HepG2 (cell line): ENCODE results near the gene FBXW8. TPM values are rescaled to one million over a fixed set of nuclear protein-coding genes. Genes with fewer than 3 reads are reported as not detected.

Experiments
- BRCA1 ChIP-seq: sonication (generic); formaldehyde crosslinking; IDR thresholded peaks from 2 replicates; pipeline ENCODE4 v1.4.0; 2020; ENCODE audit warnings: missing genetic modification reagents
- CCAR2 ChIP-seq: fragments of 200-400 bp; formaldehyde crosslinking; optimal IDR thresholded peaks from 2 replicates; pipeline ENCODE3; 2018; ENCODE audit warnings: low read depth, mild to moderate bottlenecking, low read length, moderate library complexity
- EP300 ChIP-seq, 3 experiments: sonication (generic) in 1 of 3; formaldehyde crosslinking in 1 of 3; IDR thresholded peaks; 2 replicates each; pipeline versions ENCODE4 v1.5.1 to v1.6.1; 2011 to 2020; ENCODE audit warnings: low read depth in 2 of 3, low read length in 2 of 3, borderline replicate concordance in 1 of 3, improper control_type of control experiment in 1 of 3, mild to moderate bottlenecking in 1 of 3, missing genetic modification reagents in 1 of 3, moderate library complexity in 1 of 3
- ESRRA ChIP-seq: sonication (generic); formaldehyde crosslinking; IDR thresholded peaks from 2 replicates; pipeline ENCODE4 v1.5.1; 2020; ENCODE audit warnings: mild to moderate bottlenecking, low read depth, missing genetic modification reagents
- FOXP1 ChIP-seq, 2 experiments: fragments of 450-650 bp in 1 of 2; IDR thresholded peaks; 2 replicates each; pipeline ENCODE4 v1.6.1; 2017 to 2018; ENCODE audit warnings: antibody characterized with exemption in 1 of 2
- GABPB1 ChIP-seq: IDR thresholded peaks from 2 replicates; pipeline ENCODE4 v1.6.1; 2016; ENCODE audit warnings: mild to moderate bottlenecking, missing genetic modification reagents, moderate library complexity, missing compliant biosample characterization
- HMGXB3 ChIP-seq: sonication (generic); formaldehyde crosslinking; IDR thresholded peaks from 2 replicates; pipeline ENCODE4 v1.4.0; 2020; ENCODE audit warnings: missing genetic modification reagents, borderline replicate concordance
- MAX ChIP-seq: IDR thresholded peaks from 2 replicates; pipeline ENCODE4 v1.6.1; 2012; ENCODE audit warnings: inconsistent platforms
- MEIS1 ChIP-seq: sonication (generic); formaldehyde crosslinking; IDR thresholded peaks from 2 replicates; pipeline ENCODE4 v1.9.0; 2021; ENCODE audit warnings: mild to moderate bottlenecking, missing genetic modification reagents, moderate library complexity, borderline replicate concordance
- MIXL1 ChIP-seq: IDR thresholded peaks from 2 replicates; pipeline ENCODE4 v1.6.1; 2016
- MTA3 ChIP-seq: sonication (generic); formaldehyde crosslinking; IDR thresholded peaks from 2 replicates; pipeline ENCODE4 v1.4.0; 2020; ENCODE audit warnings: missing genetic modification reagents
- NRL ChIP-seq: sonication (generic); formaldehyde crosslinking; IDR thresholded peaks from 2 replicates; pipeline ENCODE4 v1.5.0; 2020; ENCODE audit warnings: missing genetic modification reagents, mild to moderate bottlenecking, moderate library complexity, borderline replicate concordance
- PHB2 ChIP-seq: fragments of 450-650 bp; IDR thresholded peaks from 2 replicates; pipeline ENCODE4 v1.6.1; 2018; ENCODE audit not compliant: partially characterized antibody
- TAF1 ChIP-seq: sonication (generic); formaldehyde crosslinking; IDR thresholded peaks from 2 replicates; pipeline ENCODE4 v1.4.0; 2020; ENCODE audit warnings: missing genetic modification reagents
- ZBTB1 ChIP-seq: sonication (generic); formaldehyde crosslinking; IDR thresholded peaks from 2 replicates; pipeline ENCODE4 v1.4.0; 2020; ENCODE audit warnings: missing genetic modification reagents, borderline replicate concordance
- ZBTB20 ChIP-seq: sonication (generic); formaldehyde crosslinking; IDR thresholded peaks from 2 replicates; pipeline ENCODE4 v1.8.1; 2023; ENCODE audit warnings: missing genetic modification reagents, low read depth, mild to moderate bottlenecking, borderline replicate concordance
- ZBTB38 ChIP-seq: sonication (generic); formaldehyde crosslinking; IDR thresholded peaks from 2 replicates; pipeline ENCODE4 v1.5.1; 2020; ENCODE audit warnings: mild to moderate bottlenecking, missing genetic modification reagents
- ZBTB7A ChIP-seq: sonication (generic); formaldehyde crosslinking; IDR thresholded peaks from 2 replicates; pipeline ENCODE4 v1.8.0; 2022; ENCODE audit warnings: mild to moderate bottlenecking, missing genetic modification reagents
- ZFP36L2 ChIP-seq: sonication (generic); formaldehyde crosslinking; IDR thresholded peaks from 2 replicates; pipeline ENCODE4 v1.4.0; 2020; ENCODE audit warnings: missing genetic modification reagents
- ZKSCAN1 ChIP-seq: fragments of 150-350 bp; IDR thresholded peaks from 2 replicates; pipeline ENCODE4 v1.6.1; 2014; ENCODE audit warnings: low read length
- ZNF10 ChIP-seq: sonication (generic); formaldehyde crosslinking; IDR thresholded peaks from 2 replicates; pipeline ENCODE4 v1.4.0; 2020; ENCODE audit warnings: mild to moderate bottlenecking, low read depth, missing genetic modification reagents, borderline replicate concordance
- ZNF253 ChIP-seq: sonication (generic); formaldehyde crosslinking; IDR thresholded peaks from 2 replicates; pipeline ENCODE4 v1.8.0; 2022; ENCODE audit warnings: mild to moderate bottlenecking, missing genetic modification reagents, borderline replicate concordance
- ZNF496 ChIP-seq: sonication (generic); formaldehyde crosslinking; IDR thresholded peaks from 2 replicates; pipeline ENCODE4 v1.8.1; 2023; ENCODE audit warnings: mild to moderate bottlenecking, moderate library complexity, missing genetic modification reagents; ENCODE audit not compliant: insufficient replicate concordance
- ZNF558 ChIP-seq: sonication (generic); formaldehyde crosslinking; IDR thresholded peaks from 2 replicates; pipeline ENCODE4 v1.9.0; 2022; ENCODE audit warnings: mild to moderate bottlenecking, missing genetic modification reagents, borderline replicate concordance
- ZNF780A ChIP-seq: sonication (generic); formaldehyde crosslinking; IDR thresholded peaks from 2 replicates; pipeline ENCODE4 v1.8.0; 2022; ENCODE audit warnings: mild to moderate bottlenecking, missing genetic modification reagents, moderate library complexity
- ZNF792 ChIP-seq: IDR thresholded peaks from 2 replicates; pipeline ENCODE4 v1.6.1; 2016
- ZSCAN12 ChIP-seq: sonication (generic); formaldehyde crosslinking; IDR thresholded peaks from 2 replicates; pipeline ENCODE4 v1.9.0; 2021; ENCODE audit warnings: mild to moderate bottlenecking, missing genetic modification reagents
- ZSCAN29 ChIP-seq: sonication (generic); formaldehyde crosslinking; conservative IDR thresholded peaks from 2 replicates; pipeline ENCODE4 v1.4.0; 2020; ENCODE audit warnings: mild to moderate bottlenecking, missing genetic modification reagents
- ZSCAN9 ChIP-seq: IDR thresholded peaks from 2 replicates; pipeline ENCODE4 v1.6.1; 2016; ENCODE audit warnings: borderline replicate concordance
- polyA plus RNA-seq, 8 experiments: library from polyadenylated mRNA; depleted of rRNA in 3 of 8; stranded (reverse) in 7 of 8; unstranded in 1 of 8; fragments of >200 nt; fragmentation: Illumina TruSeq in 4 of 8; extraction: Trizol in 4 of 8; gene quantifications; 2 replicates each; pipeline versions ENCODE4 v1.2.1 to v1.2.3, GENCODE V29; 2011 to 2016; ENCODE audit warnings: low read depth in 4 of 8, missing spikeins in 1 of 8, mixed read lengths in 1 of 8; ENCODE audit not compliant: insufficient read depth in 1 of 8
- total RNA-seq, 5 experiments: library from RNA; depleted of rRNA; stranded (reverse); fragments of >200 nt; fragmentation: Illumina TruSeq; extraction: Trizol; gene quantifications; 2 replicates each; pipeline ENCODE4 v1.2.3, GENCODE V29; 2016; ENCODE audit warnings: low read depth in 1 of 5

Gene FBXW8
- total and polyA plus RNA-seq, 2 of the 13 experiments (the other 11 are each of a cell fraction or from before 2014, with no cell fraction given): 5.1 to 5.9 TPM

- TF ChIP-seq ZBTB7A (CRISPR knock-in tag) (no peak), ZNF780A (no peak), ZNF10 (CRISPR knock-in tag) (no peak), ZSCAN9 (CRISPR knock-in tag) (0 out of 2 replicates have a peak, but pooled peaks have one; percentile 31), ZNF792 (CRISPR knock-in tag) (no peak), ZNF496 (CRISPR knock-in tag) (no peak), TAF1 (CRISPR knock-in tag) (no peak), ZFP36L2 (no peak), BRCA1 (no peak), NRL (no peak), GABPB1 (0 out of 2 replicates have a peak, but pooled peaks have one; percentile 18), ESRRA (CRISPR knock-in tag) (no peak), ZNF558 (CRISPR knock-in tag) (no peak), EP300 (IDR thresholded peaks at IDR 0.05; ENCODE audit: low read depth in 2 of 2, low read length in 2 of 2) (peak; percentile 45 to 61; a peak in 2 of 4 replicates), EP300 (CRISPR knock-in tag; IDR thresholded peaks at IDR 0.05; ENCODE audit: borderline replicate concordance) (peak; percentile 31; the same call in 1 of the 2 replicates), HMGXB3 (CRISPR knock-in tag) (0 out of 2 replicates have a peak, but pooled peaks have one; percentile 50), MIXL1 (CRISPR knock-in tag) (peak; percentile 57; the same call in 1 of the 2 replicates), ZSCAN12 (no peak), MTA3 (no peak), ZBTB20 (CRISPR knock-in tag) (no peak), MEIS1 (CRISPR knock-in tag) (no peak), ZNF253 (no peak), MAX (peak; percentile 44), PHB2 (no peak), ZBTB38 (CRISPR knock-in tag) (peak; percentile 16; the same call in 1 of the 2 replicates), ZKSCAN1 (no peak), ZBTB1 (no peak), ZSCAN29 (CRISPR knock-in tag) (0 out of 2 replicates have a peak, but pooled peaks have one; percentile 52), FOXP1 (IDR thresholded peaks at IDR 0.05) (peak; percentile 41; the same call in 1 of the 2 replicates), FOXP1 (CRISPR knock-in tag; IDR thresholded peaks at IDR 0.05) (0 out of 2 replicates have a peak, but pooled peaks have one; percentile 31), CCAR2 (peak; percentile 63)
Observed at GRCh38 chr12:116916714-116917114, 6.0 kb downstream of the FBXW8 start (continued).
